Activated CD8-positive, alpha-beta memory T cell treated with anti-CD3 and anti-CD28 coated beads, Interleukin-2, amount 10 ng/mL, durations not matched to agents 7 days and 5 days (primary cell): ENCODE data around the gene BAZ2B. TPM values are rescaled to one million over a fixed set of nuclear protein-coding genes. Genes with fewer than 3 reads are reported as not detected.

Source experiments
- ATAC-seq: fragments of 150-1000 bp; cut with Tn5 transposase; one replicate; pipeline ENCODE4 v1.10.0; 2021; ENCODE audit warnings: moderate library complexity
- CTCF ChIA-PET: fragments of 350-600 bp; sonication (Branson Sonifier 250); formaldehyde crosslinking; loops from one replicate; lab custom pipeline; 2021; ENCODE audit warnings: antibody characterized with exemption; lab: Charles Lee
- DNase-seq: peaks from one replicate; pipeline ENCODE4 v3.0.0-alpha.2; 2020
- H3K27ac Mint-ChIP-seq: one replicate; pipeline ENCODE4 v1.8.0; 2021; ENCODE audit warnings: mild to moderate bottlenecking, mixed read lengths
- H3K27me3 Mint-ChIP-seq: one replicate; pipeline ENCODE4 v1.8.0; 2021; ENCODE audit warnings: mixed read lengths
- H3K36me3 Mint-ChIP-seq: one replicate; pipeline ENCODE4 v1.8.0; 2021; ENCODE audit warnings: mild to moderate bottlenecking, mixed read lengths
- H3K4me1 Mint-ChIP-seq: one replicate; pipeline ENCODE4 v1.8.0; 2021; ENCODE audit warnings: mixed read lengths
- H3K4me3 Mint-ChIP-seq: one replicate; pipeline ENCODE4 v1.8.0; 2021; ENCODE audit warnings: mild to moderate bottlenecking, moderate library complexity, mixed read lengths
- H3K9me3 Mint-ChIP-seq: one replicate; pipeline ENCODE4 v1.8.0; 2022; ENCODE audit warnings: low read depth, mixed read lengths
- total RNA-seq, 2 experiments: library from RNA; stranded (reverse); gene quantifications; one replicate each; pipeline ENCODE4 v1.2.3, GENCODE V29; 2021

BAZ2B gene
- total RNA-seq, 2 experiments from 2014 or later = 10.3 to 15.6 TPM

GRCh38 chr2:159585622-159586021 lies 30.7 kb downstream of the BAZ2B start:
- Mint-ChIP-seq H3K4me3 (no peak overlapping the region), H3K27ac (no peak overlapping the region), H3K9me3 (no peaks in the 10 kb centered on the region), H3K36me3 (no peaks in the 10 kb centered on the region), H3K27me3 (no peaks in the 10 kb centered on the region), H3K4me1 (no peaks in the 10 kb centered on the region)
- ATAC-seq (no peak), DNase-seq (no peak)
- CTCF ChIA-PET = no interaction called here

DNA sequence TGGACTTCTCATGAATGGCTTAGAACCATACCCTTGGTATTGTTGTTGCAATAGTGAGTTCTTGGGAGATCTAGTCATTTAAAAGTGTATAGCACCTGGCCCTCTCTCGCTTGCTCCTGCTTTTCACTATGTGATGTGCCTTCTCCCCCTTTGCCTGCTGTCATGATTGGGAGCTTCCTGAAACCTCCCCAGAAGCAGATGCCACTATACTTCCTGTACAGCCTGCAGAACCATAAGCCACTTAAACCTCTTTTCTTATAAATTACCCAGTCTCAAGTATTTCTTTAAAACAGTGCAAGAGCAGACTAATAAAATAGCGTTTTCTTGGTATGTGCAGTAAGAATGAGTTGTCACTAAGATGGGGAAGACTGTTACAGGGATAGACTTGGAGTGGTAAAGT lies 31.6 kb downstream of the BAZ2B start:
- Mint-ChIP-seq H3K4me1 (no peaks in the 10 kb centered on the region), H3K27me3 (no peaks in the 10 kb centered on the region), H3K36me3 (no peaks in the 10 kb centered on the region), H3K9me3 (no peaks in the 10 kb centered on the region), H3K27ac (no peak overlapping the region), H3K4me3 (no peak overlapping the region)
- CTCF ChIA-PET = no interaction called here
- DNase-seq (no peak), ATAC-seq (no peak)

DNA sequence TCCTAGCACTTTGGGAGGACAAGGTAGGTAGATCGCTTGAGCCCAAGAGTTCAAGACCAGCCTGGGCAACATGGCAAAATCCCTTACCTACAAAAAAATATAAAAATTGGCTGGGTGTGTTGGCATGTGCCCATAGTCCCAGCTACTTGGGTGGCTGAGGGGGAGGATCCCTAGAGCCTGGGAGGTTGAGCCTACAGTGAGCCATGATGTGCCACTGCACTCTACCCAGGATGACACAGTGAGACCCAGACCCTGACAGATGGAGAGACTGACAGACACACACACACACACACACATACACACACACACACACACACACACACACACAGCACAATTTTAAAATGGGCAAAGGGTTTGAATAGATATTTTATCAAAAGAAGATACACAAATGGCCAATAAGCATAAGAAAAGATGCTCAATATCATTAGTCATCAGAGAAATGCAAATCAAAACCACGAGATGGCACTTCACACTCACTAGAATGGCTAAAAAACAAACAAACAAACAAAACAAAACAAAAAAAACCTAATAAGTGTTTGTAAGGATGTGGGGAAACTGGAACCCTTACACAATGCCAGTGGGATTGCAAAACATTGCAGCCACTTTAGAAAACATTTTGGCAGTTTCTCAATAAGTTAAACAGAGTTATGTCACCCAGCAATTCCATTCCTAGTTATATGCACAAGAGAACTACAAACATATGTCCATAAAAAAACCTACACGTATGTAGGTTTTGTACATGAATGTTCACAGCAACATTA lies 42.3 kb downstream of the BAZ2B start:
- DNase-seq (no peak), ATAC-seq (no peak)
- H3K9me3 Mint-ChIP-seq = peaks cover 2% of the 10 kb centered on the region
- CTCF ChIA-PET = no interaction called here
- H3K36me3 Mint-ChIP-seq = peaks cover 2% of the 10 kb centered on the region
- H3K4me3 Mint-ChIP-seq = no peak overlapping the region
- H3K4me1 Mint-ChIP-seq = no peaks in the 10 kb centered on the region
- no peak overlapping the region for H3K27ac Mint-ChIP-seq
- no peaks in the 10 kb centered on the region for H3K27me3 Mint-ChIP-seq

DNA sequence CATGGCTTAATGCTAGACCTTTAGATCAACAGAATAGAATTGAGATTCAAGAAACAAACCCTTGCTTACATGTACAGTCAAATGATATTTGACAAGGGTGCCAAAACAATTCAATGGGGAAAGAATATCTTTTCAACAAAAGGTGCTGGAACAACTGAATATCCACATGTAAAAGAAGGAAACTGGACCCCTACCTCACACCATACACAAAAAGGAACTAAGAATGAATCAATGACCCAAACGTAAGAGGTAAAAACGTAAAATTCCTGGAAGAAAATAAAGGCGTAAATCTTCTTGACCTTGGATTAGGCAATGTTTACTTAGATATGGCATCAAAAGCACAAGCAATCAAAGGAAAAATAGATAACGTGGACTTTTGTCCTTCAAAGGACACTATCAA lies 43.1 kb downstream of the BAZ2B start:
- DNase-seq = no peak
- no peaks in the 10 kb centered on the region for H3K4me1 Mint-ChIP-seq
- H3K27ac Mint-ChIP-seq = no peak overlapping the region
- H3K9me3 Mint-ChIP-seq = no peaks in the 10 kb centered on the region
- ATAC-seq = no peak
- CTCF ChIA-PET = no interaction called here
- H3K27me3 Mint-ChIP-seq = no peaks in the 10 kb centered on the region
- H3K36me3 Mint-ChIP-seq = peaks cover 2% of the 10 kb centered on the region
- H3K4me3 Mint-ChIP-seq = no peak overlapping the region

GRCh38 chr2:159572459-159572858 lies 43.9 kb downstream of the BAZ2B start:
- H3K4me3 Mint-ChIP-seq = no peak overlapping the region
- peaks cover 2% of the 10 kb centered on the region for H3K36me3 Mint-ChIP-seq
- H3K4me1 Mint-ChIP-seq = no peaks in the 10 kb centered on the region
- H3K9me3 Mint-ChIP-seq = no peaks in the 10 kb centered on the region
- no peak overlapping the region for H3K27ac Mint-ChIP-seq
- CTCF ChIA-PET = no interaction called here
- no peaks in the 10 kb centered on the region for H3K27me3 Mint-ChIP-seq
- no peak for ATAC-seq
- no peak for DNase-seq

DNA sequence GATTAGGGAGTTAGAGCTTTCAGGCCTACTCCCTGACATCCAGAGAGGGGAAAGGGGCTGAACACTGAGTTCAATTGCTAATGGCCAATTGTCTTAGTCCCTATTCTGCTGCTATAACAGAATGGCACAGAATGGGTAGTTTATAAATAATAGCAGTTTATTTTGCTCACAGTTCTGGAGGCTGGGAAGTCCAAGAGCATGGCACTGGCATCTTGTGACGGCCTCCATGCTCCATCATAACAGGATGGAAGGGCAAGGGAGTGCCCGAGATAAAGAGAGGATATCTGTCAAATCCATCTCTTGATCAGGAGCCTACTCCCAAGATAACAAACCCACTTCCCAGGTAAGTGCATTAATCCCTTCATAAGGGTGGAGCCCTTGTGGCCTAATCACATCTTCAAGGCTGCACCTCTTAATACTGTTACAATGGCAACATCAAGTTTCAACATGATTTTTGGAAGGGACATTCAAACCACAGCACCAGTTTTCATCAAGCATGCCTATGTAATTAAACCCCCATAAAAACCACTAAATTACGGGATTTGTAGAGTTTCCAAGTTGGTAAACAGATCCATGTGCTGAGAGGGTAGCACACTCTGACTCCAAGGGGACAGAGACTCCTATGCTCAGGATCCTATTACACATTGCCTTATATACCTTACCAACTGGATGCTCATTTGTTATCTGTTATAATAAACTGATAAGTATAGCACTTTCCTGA lies 44.6 kb downstream of the BAZ2B start:
- no peak overlapping the region for H3K4me3 Mint-ChIP-seq
- H3K27me3 Mint-ChIP-seq = no peaks in the 10 kb centered on the region
- no peak for DNase-seq
- H3K9me3 Mint-ChIP-seq = no peaks in the 10 kb centered on the region
- peaks cover 2% of the 10 kb centered on the region for H3K36me3 Mint-ChIP-seq
- H3K4me1 Mint-ChIP-seq = no peaks in the 10 kb centered on the region
- CTCF ChIA-PET = no interaction called here
- no peak overlapping the region for H3K27ac Mint-ChIP-seq
- ATAC-seq = no peak

GRCh38 chr2:159564081-159564480 lies 52.3 kb downstream of the BAZ2B start:
- Mint-ChIP-seq H3K27ac (no peak overlapping the region), H3K4me3 (no peak overlapping the region), H3K9me3 (no peaks in the 10 kb centered on the region), H3K4me1 (no peaks in the 10 kb centered on the region), H3K36me3 (no peaks in the 10 kb centered on the region), H3K27me3 (no peaks in the 10 kb centered on the region)
- ATAC-seq = no peak
- DNase-seq = no peak
- CTCF ChIA-PET = no interaction called here

DNA sequence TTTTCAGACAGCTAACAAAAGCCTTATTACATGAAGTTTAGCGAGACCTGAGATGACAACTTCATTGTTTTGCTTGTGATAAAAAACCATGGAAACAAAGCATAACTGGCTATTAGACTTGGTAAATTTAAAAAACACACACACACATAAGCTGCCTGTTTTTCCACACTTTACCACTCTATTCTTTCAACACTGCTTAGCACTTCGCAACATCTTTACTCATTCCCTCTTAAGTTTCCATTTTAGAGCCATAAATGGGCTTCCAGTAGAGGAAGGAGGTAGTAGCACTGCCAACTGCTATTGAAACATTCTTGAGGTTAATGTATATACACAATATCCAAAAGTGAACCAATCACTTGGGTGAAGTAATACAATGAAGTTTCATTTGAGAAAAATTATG lies 54.1 kb downstream of the BAZ2B start:
- Mint-ChIP-seq H3K4me3 (no peak overlapping the region), H3K4me1 (no peaks in the 10 kb centered on the region), H3K9me3 (no peaks in the 10 kb centered on the region), H3K36me3 (no peaks in the 10 kb centered on the region), H3K27ac (no peak overlapping the region), H3K27me3 (no peaks in the 10 kb centered on the region)
- CTCF ChIA-PET = no interaction called here
- ATAC-seq (no peak), DNase-seq (no peak)

DNA sequence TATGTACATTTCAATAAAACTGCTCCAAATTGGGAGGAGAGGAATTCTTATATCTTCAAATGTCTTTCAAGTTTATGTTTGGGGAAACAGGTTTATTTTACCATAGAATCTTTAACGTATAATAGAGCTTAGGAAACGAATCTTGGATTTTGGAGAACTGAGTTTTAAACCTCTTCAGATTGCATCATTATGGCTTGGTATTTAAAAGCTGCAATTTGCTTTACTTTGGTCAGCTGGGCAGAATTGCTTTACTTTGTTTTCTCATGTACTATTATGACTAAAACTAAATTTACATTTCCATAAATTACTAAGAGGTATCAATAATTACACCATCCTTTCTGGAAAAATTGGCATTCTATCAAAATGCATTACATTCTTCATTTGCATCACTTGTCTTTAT lies 54.6 kb downstream of the BAZ2B start:
- Mint-ChIP-seq H3K27ac (no peak overlapping the region), H3K4me1 (no peaks in the 10 kb centered on the region), H3K27me3 (no peaks in the 10 kb centered on the region), H3K4me3 (no peak overlapping the region), H3K9me3 (no peaks in the 10 kb centered on the region), H3K36me3 (no peaks in the 10 kb centered on the region)
- DNase-seq (no peak), ATAC-seq (no peak)
- CTCF ChIA-PET = no interaction called here

- ATAC-seq (no peak), DNase-seq (no peak)
- Mint-ChIP-seq H3K36me3 (no peaks in the 10 kb centered on the region), H3K4me1 (no peaks in the 10 kb centered on the region), H3K4me3 (no peak overlapping the region), H3K27ac (no peak overlapping the region), H3K27me3 (no peaks in the 10 kb centered on the region), H3K9me3 (no peaks in the 10 kb centered on the region)
- CTCF ChIA-PET = no interaction called here
Observed at GRCh38 chr2:159561242-159561641, 55.1 kb downstream of the BAZ2B start.

- H3K36me3 Mint-ChIP-seq = no peaks in the 10 kb centered on the region
- H3K9me3 Mint-ChIP-seq = no peaks in the 10 kb centered on the region
- H3K4me1 Mint-ChIP-seq = no peaks in the 10 kb centered on the region
- no peak overlapping the region for H3K4me3 Mint-ChIP-seq
- ATAC-seq (no peak), DNase-seq (no peak)
- no peak overlapping the region for H3K27ac Mint-ChIP-seq
- CTCF ChIA-PET = no interaction called here
- H3K27me3 Mint-ChIP-seq = no peaks in the 10 kb centered on the region
Observed at GRCh38 chr2:159559034-159559433, 57.3 kb downstream of the BAZ2B start.

- Mint-ChIP-seq H3K27me3 (no peaks in the 10 kb centered on the region), H3K4me3 (no peak overlapping the region)
Observed at GRCh38 chr2:159558479-159558878, 57.9 kb downstream of the BAZ2B start.

DNA sequence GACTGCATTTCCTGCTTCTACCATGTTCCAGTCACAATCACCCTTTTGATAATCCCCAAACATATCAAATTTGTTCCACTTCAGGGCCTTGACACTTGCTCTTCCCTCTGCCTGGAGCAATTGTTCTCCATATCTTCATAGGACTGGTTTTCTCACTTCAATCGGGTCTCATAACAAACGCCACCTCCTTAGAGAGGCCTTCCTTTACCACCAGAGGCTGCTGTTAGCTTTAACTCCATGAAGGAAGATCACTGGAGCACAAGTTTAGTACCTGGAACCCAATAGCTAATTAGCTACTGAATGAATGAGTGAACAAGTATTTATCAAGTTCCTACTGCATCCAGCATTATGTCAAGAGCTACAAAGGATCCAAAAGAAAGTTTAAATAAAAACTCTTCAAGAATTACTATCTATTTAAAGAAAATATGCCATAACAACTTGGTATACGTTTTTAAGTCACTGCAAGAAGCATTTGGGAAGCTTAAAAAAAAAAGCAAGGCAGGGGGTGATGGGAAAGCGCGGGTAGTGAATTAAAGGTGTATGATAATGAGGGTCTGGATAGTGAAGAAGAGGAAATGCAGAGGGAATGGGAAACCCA lies 58.8 kb downstream of the BAZ2B start:
- CTCF ChIA-PET = interaction anchor here (0.8 kb wide), 1 partner anchor 190 kb away, joined by 3 read pairs; no protein-coding TSS in a partner anchor
- ATAC-seq = no peak
- Mint-ChIP-seq H3K27me3 (no peaks in the 10 kb centered on the region), H3K4me3 (no peak overlapping the region), H3K4me1 (no peaks in the 10 kb centered on the region), H3K9me3 (no peaks in the 10 kb centered on the region), H3K36me3 (no peaks in the 10 kb centered on the region), H3K27ac (no peak overlapping the region)
- DNase-seq = no peak

More at GRCh38 chr2:159558479-159558878, 57.9 kb downstream of the BAZ2B start:
- Mint-ChIP-seq H3K9me3 (no peaks in the 10 kb centered on the region), H3K4me1 (no peaks in the 10 kb centered on the region), H3K36me3 (no peaks in the 10 kb centered on the region), H3K27ac (no peak overlapping the region)
- DNase-seq (no peak), ATAC-seq (no peak)
- CTCF ChIA-PET = no interaction called here
